GM19468 (cell line): Measurements from ENCODE around the gene ARHGAP23.
"Not testable (repeated sequence)": the region's sequence is repeated elsewhere in the genome, so short reads cannot be mapped to it uniquely, and the experiment has no call there.

Experiments
- ATAC-seq: cut with Tn5 transposase; IDR thresholded peaks from one replicate; pipeline ENCODE4 v1.9.1; 2021; ENCODE audit warnings: mild to moderate bottlenecking, moderate library complexity, moderate number of reproducible peaks; ENCODE audit not compliant: unreplicated experiment; ENCODE audit errors: extremely low read depth

Gene ARHGAP23

GRCh38 chr17:38508954-38509771 lies 80.9 kb downstream of the ARHGAP23 start:
- ATAC-seq: peak; percentile 58

- ATAC-seq: no peak
These were observed 81.6 kb downstream of the ARHGAP23 start for GRCh38 chr17:38509772-38510420.

GRCh38 chr17:38510421-38511149 lies 82.3 kb downstream of the ARHGAP23 start:
- no peak for ATAC-seq

GRCh38 chr17:38511150-38512108 lies 83.2 kb downstream of the ARHGAP23 start:
- no peak for ATAC-seq

GRCh38 chr17:38512473-38513058 lies 84.3 kb downstream of the ARHGAP23 start:
- no peak for ATAC-seq

GRCh38 chr17:38526526-38526925 lies 98.3 kb downstream of the ARHGAP23 start:
- ATAC-seq: not testable (repeated sequence)

- ATAC-seq: not testable (repeated sequence)
These were observed 99.9 kb downstream of the ARHGAP23 start for GRCh38 chr17:38528141-38528540.

GRCh38 chr17:38530856-38531255 lies 102.6 kb downstream of the ARHGAP23 start:
- ATAC-seq: not testable (repeated sequence)

- ATAC-seq: not testable (repeated sequence)
These were observed 103.5 kb downstream of the ARHGAP23 start for GRCh38 chr17:38531761-38532160.

- no peak for ATAC-seq
These were observed 104.2 kb downstream of the ARHGAP23 start for GRCh38 chr17:38532451-38532850.

GRCh38 chr17:38533241-38533640 lies 105.0 kb downstream of the ARHGAP23 start:
- no peak for ATAC-seq

- no peak for ATAC-seq
These were observed 105.7 kb downstream of the ARHGAP23 start for GRCh38 chr17:38533866-38534497.

- no peak for ATAC-seq
These were observed 106.2 kb downstream of the ARHGAP23 start for GRCh38 chr17:38534498-38534885.

GRCh38 chr17:38535886-38536285 lies 107.6 kb downstream of the ARHGAP23 start:
- ATAC-seq: no peak

GRCh38 chr17:38536661-38537060 lies 108.4 kb downstream of the ARHGAP23 start:
- no peak for ATAC-seq

- no peak for ATAC-seq
These were observed 110.6 kb downstream of the ARHGAP23 start for GRCh38 chr17:38538906-38539305.

- no peak for ATAC-seq
These were observed 111.1 kb downstream of the ARHGAP23 start for GRCh38 chr17:38539386-38539785.

GRCh38 chr17:38540514-38541045 lies 112.3 kb downstream of the ARHGAP23 start:
- no peak for ATAC-seq

- ATAC-seq: no peak
These were observed 113.0 kb downstream of the ARHGAP23 start for GRCh38 chr17:38541281-38541680.
